ENCODE measurements around the gene MIA2.

DNA sequence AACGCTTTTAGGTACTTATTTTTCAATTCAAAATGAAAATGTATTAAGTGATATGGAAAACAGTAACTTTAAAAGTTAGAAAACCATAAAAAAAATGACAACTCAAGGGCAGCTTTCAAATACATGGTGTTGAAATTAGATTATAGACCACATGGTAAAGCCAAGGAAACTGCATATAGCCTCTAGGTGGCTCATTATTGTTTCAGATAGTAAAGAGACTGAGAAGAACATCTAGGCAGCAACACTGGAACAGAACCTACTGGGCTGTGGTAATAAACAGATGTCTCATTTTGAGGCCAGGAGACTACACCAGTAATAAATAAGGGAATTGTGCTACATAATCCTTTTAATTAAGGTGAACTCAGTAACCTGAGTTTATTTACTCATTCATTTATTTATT, 185.6 kb downstream of the MIA2 start:
- TF ChIP-seq, protein P1, sequence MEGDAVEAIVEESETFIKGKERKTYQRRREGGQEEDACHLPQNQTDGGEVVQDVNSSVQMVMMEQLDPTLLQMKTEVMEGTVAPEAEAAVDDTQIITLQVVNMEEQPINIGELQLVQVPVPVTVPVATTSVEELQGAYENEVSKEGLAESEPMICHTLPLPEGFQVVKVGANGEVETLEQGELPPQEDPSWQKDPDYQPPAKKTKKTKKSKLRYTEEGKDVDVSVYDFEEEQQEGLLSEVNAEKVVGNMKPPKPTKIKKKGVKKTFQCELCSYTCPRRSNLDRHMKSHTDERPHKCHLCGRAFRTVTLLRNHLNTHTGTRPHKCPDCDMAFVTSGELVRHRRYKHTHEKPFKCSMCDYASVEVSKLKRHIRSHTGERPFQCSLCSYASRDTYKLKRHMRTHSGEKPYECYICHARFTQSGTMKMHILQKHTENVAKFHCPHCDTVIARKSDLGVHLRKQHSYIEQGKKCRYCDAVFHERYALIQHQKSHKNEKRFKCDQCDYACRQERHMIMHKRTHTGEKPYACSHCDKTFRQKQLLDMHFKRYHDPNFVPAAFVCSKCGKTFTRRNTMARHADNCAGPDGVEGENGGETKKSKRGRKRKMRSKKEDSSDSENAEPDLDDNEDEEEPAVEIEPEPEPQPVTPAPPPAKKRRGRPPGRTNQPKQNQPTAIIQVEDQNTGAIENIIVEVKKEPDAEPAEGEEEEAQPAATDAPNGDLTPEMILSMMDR (IDR thresholded peaks at IDR 0.05): no peak
- no peak for TF ChIP-seq POLR2AphosphoS5 (IDR thresholded peaks at IDR 0.05; ENCODE audit: insufficient read depth in 1 of 2, low read depth in 1 of 2)
- no peak for TF ChIP-seq POLR2A (IDR thresholded peaks at IDR 0.05)

Measured in vagina (tissue), 2 donors.